Chondrocyte (in vitro differentiated cells): Measurements from ENCODE around the gene PRKCG. TPM values are rescaled to one million over a fixed set of nuclear protein-coding genes. Genes with fewer than 3 reads are reported as not detected.

Experiments used
- DNase-seq: peaks from one replicate; pipeline ENCODE4 v3.0.0; 2021; ENCODE audit warnings: mixed read lengths, low spot score
- H3K27ac Mint-ChIP-seq: one replicate; pipeline ENCODE4 v1.8.0; 2021; ENCODE audit warnings: mild to moderate bottlenecking, moderate library complexity, mixed read lengths; ENCODE audit not compliant: unreplicated experiment
- H3K27me3 Mint-ChIP-seq: 2 replicates; pipeline ENCODE4 v1.8.0; 2021; ENCODE audit warnings: low read depth, mixed read lengths
- H3K36me3 Mint-ChIP-seq: 2 replicates; pipeline ENCODE4 v1.8.0; 2021; ENCODE audit warnings: low read depth, mixed read lengths
- H3K4me1 Mint-ChIP-seq: 2 replicates; pipeline ENCODE4 v1.8.0; 2021; ENCODE audit warnings: low read depth, mild to moderate bottlenecking, mixed read lengths
- H3K4me3 Mint-ChIP-seq: one replicate; pipeline ENCODE4 v1.8.0; 2021; ENCODE audit warnings: mild to moderate bottlenecking, moderate library complexity, mixed read lengths; ENCODE audit not compliant: unreplicated experiment
- H3K9me3 Mint-ChIP-seq: 2 replicates; pipeline ENCODE4 v1.8.0; 2021; ENCODE audit warnings: low read depth, mixed read lengths
- CTCF ChIP-seq: fragments of 200-600 bp; sonication (generic); IDR thresholded peaks from 2 replicates; pipeline ENCODE4 v1.5.0; 2021; ENCODE audit warnings: antibody characterized with exemption, mild to moderate bottlenecking, moderate library complexity
- total RNA-seq: library from RNA; stranded (reverse); gene quantifications from 3 replicates; pipeline ENCODE4 v1.2.1, GENCODE V29; 2021

PRKCG gene
- total RNA-seq, 1 donor from 2014 or later = 0.15 TPM

- Mint-ChIP-seq H3K4me3 (no peak overlapping the region), H3K27ac (no peak overlapping the region), H3K36me3 (peaks cover 5% of the 10 kb centered on the region), H3K4me1 (peaks cover 12% of the 10 kb centered on the region), H3K27me3 (peaks cover 41% of the 10 kb centered on the region), H3K9me3 (no peaks in the 10 kb centered on the region)
- TF ChIP-seq CTCF = peak; percentile 44
- DNase-seq = no peak
These were observed 30.7 kb downstream of the PRKCG start for GRCh38 chr19:53912653-53913052.

GRCh38 chr19:53915000-53915399, 33.0 kb downstream of the PRKCG start:
- Mint-ChIP-seq H3K27me3 (peaks cover 27% of the 10 kb centered on the region), H3K4me3 (no peak overlapping the region), H3K36me3 (no peaks in the 10 kb centered on the region), H3K27ac (no peak overlapping the region), H3K4me1 (no peaks in the 10 kb centered on the region), H3K9me3 (no peaks in the 10 kb centered on the region)
- no peak for TF ChIP-seq CTCF
- no peak for DNase-seq

- Mint-ChIP-seq H3K4me1 (no peaks in the 10 kb centered on the region), H3K27ac (no peak overlapping the region), H3K9me3 (no peaks in the 10 kb centered on the region), H3K27me3 (peaks cover 17% of the 10 kb centered on the region), H3K36me3 (no peaks in the 10 kb centered on the region), H3K4me3 (no peak overlapping the region)
- TF ChIP-seq CTCF = no peak
- DNase-seq = no peak
These were observed 34.0 kb downstream of the PRKCG start for GRCh38 chr19:53916004-53916403.

GRCh38 chr19:53917356-53917755, 35.4 kb downstream of the PRKCG start:
- no peak for DNase-seq
- no peak overlapping the region for H3K4me3 Mint-ChIP-seq
- H3K27ac Mint-ChIP-seq = no peak overlapping the region
- peaks cover 4% of the 10 kb centered on the region for H3K27me3 Mint-ChIP-seq
- no peak for TF ChIP-seq CTCF
- no peaks in the 10 kb centered on the region for H3K36me3 Mint-ChIP-seq
- H3K4me1 Mint-ChIP-seq = no peaks in the 10 kb centered on the region
- H3K9me3 Mint-ChIP-seq = no peaks in the 10 kb centered on the region

GRCh38 chr19:53927739-53928138, 45.7 kb downstream of the PRKCG start:
- no peak for TF ChIP-seq CTCF
- H3K4me3 Mint-ChIP-seq = no peak overlapping the region
- no peak for DNase-seq
- no peak overlapping the region for H3K27ac Mint-ChIP-seq
- H3K4me1 Mint-ChIP-seq = no peaks in the 10 kb centered on the region
- H3K27me3 Mint-ChIP-seq = peaks cover 4% of the 10 kb centered on the region
- peaks cover 4% of the 10 kb centered on the region for H3K9me3 Mint-ChIP-seq
- no peaks in the 10 kb centered on the region for H3K36me3 Mint-ChIP-seq
